Lower lobe of right lung (tissue), 2 donors: Measurements from ENCODE around the gene CYP4V2. TPM values are rescaled to one million over a fixed set of nuclear protein-coding genes. Genes with fewer than 3 reads are reported as not detected.

ENCODE experiments used
- ATAC-seq, 2 donors: fragments of 200-7000 bp; cut with Tn5 transposase; one replicate each; pipeline ENCODE4 v1.9.1; 2020 to 2022; ENCODE audit warnings: mild to moderate bottlenecking in 2 of 2, moderate library complexity in 2 of 2
- DNase-seq: peaks from one replicate; pipeline ENCODE4 v3.0.0-alpha.2; 2020
- H3K27ac ChIP-seq: fragments of 200-600 bp; one replicate; pipeline ENCODE4 v1.8.0; 2022
- H3K27me3 ChIP-seq: fragments of 200-600 bp; one replicate; pipeline ENCODE4 v1.8.0; 2022; ENCODE audit warnings: low read depth
- H3K36me3 ChIP-seq: fragments of 200-600 bp; one replicate; pipeline ENCODE4 v1.8.0; 2022; ENCODE audit warnings: mild to moderate bottlenecking
- H3K4me1 ChIP-seq: fragments of 200-600 bp; one replicate; pipeline ENCODE4 v1.8.0; 2022
- H3K4me3 ChIP-seq: fragments of 200-600 bp; one replicate; pipeline ENCODE4 v1.8.0; 2022; ENCODE audit warnings: mild to moderate bottlenecking
- H3K9me3 ChIP-seq: fragments of 200-600 bp; one replicate; pipeline ENCODE4 v1.8.0; 2022
- CTCF ChIP-seq: fragments of 200-600 bp; IDR thresholded peaks from one replicate; pipeline ENCODE4 v1.8.0; 2022; ENCODE audit warnings: antibody characterized with exemption, mild to moderate bottlenecking
- intact Hi-C: fragments of 100-400 bp; cut with DNase I; formaldehyde crosslinking; loops from one replicate; pipeline ENCODE4 v1.11.0; 2022
- long read RNA-seq: library from polyadenylated mRNA; unstranded; transcript quantifications from one replicate; pipeline ENCODE4 v2.0.0, GENCODE V29; 2021
- total RNA-seq: library from RNA; stranded (reverse); fragmentation: NEBNext Ultra II Directional; extraction: Animal tissue kit (Norgen Biotek cat#: 25700); gene quantifications from one replicate; pipeline ENCODE4 v1.2.1, GENCODE V29; 2021
- donor health status: DM: no; HTN: yes; CAD: no; lungs with severe emphysema.

Gene CYP4V2
- 38.6 TPM for total RNA-seq
- long read RNA-seq, transcript CYP4V2-201 (11 exons, 2,042 nt), result major isoform, 13 of 19 reads
- long read RNA-seq, partial matches to known transcripts, result 3 of 19 reads
- long read RNA-seq, other reads (novel, unspliced or antisense), result 3 of 19 reads

GRCh38 chr4:186191200-186192065 lies at the start of gene CYP4V2:
Gene CYP4V2, plus strand, starts transcription at chr4:186191567. Its CDS starts 257 bp downstream, at chr4:186191824.
- TF ChIP-seq CTCF, result peak; percentile 45
- intact Hi-C loops, result no loop called here
- Histone ChIP-seq H3K27ac (peak within 1 kb of the TSS; percentile 98), H3K36me3 (peaks cover 7% of the 10 kb centered on the region), H3K27me3 (no peaks in the 10 kb centered on the region), H3K4me3 (peak within 1 kb of the TSS; percentile 92), H3K4me1 (peaks cover 27% of the 10 kb centered on the region), H3K9me3 (no peaks in the 10 kb centered on the region)
- DNase-seq, result peak; percentile 91
- peak; percentile 95 to 96 for ATAC-seq

GRCh38 chr4:186144198-186144945 lies 47.0 kb upstream of the CYP4V2 start:
- DNase-seq, result no peak
- Histone ChIP-seq H3K27ac (peak overlapping the region; percentile 68), H3K36me3 (no peaks in the 10 kb centered on the region), H3K27me3 (peaks cover 6% of the 10 kb centered on the region), H3K4me1 (peaks cover 23% of the 10 kb centered on the region), H3K4me3 (peak overlapping the region; percentile 62), H3K9me3 (no peaks in the 10 kb centered on the region)
- peak; percentile 17 for TF ChIP-seq CTCF
- intact Hi-C loops, result no loop called here
- ATAC-seq, result peak; percentile 79 to 81

DNA sequence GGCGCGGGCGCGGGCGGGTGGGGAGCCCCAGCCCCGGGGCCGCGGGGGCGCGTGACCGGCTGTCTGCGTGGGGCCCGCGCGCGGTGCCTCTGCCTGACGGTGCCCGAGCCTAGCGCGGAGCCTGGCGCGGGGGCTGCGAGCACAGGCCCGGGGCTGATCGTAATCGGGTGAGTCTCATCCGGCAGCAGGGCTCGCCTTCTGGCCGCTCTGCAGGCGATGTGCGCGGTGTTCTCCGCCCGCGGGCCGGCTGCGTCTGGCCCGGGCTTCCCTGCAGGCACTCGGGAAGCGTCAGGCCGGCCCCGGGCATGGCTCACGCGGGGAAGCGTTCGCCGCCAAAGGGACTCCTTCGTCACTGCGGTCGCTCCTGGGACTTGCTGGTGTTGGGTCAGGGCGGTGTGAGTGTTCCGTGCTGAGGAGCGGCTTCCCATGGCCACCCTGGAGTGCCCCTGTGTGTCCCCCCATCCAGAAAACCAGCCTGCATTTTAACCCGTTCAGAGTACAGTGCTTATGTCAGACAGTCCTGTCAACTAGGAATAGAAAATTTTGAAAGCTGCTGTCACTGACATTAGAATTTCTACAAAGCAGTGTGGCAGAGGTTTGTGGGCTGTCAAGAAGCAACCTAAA lies 46.3 kb upstream of the CYP4V2 start:
- TF ChIP-seq CTCF, result no peak
- intact Hi-C loops, result no loop called here
- H3K27me3 ChIP-seq, result peaks cover 6% of the 10 kb centered on the region
- H3K9me3 ChIP-seq, result no peaks in the 10 kb centered on the region
- peaks cover 23% of the 10 kb centered on the region for H3K4me1 ChIP-seq
- DNase-seq (peak; percentile 61), ATAC-seq (peak; percentile 80 to 81)
- H3K4me3 ChIP-seq, result peak overlapping the region; percentile 62
- peak overlapping the region; percentile 77 for H3K27ac ChIP-seq
- no peaks in the 10 kb centered on the region for H3K36me3 ChIP-seq

DNA sequence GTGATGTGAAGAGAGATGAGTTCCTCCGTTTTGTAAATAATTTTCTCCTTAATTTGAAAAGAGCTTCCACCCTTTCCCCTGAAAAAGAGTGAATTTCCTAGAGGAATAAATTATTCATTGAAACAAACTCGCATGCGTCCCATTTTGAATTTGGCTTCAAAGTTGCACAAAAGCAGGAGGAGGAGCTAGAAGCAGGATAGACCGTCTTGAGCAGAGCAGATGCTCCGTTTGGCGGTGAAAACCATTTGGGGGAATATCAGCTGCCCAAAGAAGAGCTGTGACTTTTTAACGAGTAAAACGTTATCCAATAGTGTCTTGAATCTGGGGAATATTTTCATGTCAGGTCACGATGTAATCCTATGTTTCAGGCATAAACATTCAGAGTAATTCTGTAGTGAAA lies 44.9 kb upstream of the CYP4V2 start:
- ATAC-seq (no peak), DNase-seq (no peak)
- Histone ChIP-seq H3K36me3 (no peaks in the 10 kb centered on the region), H3K4me3 (no peak overlapping the region), H3K27me3 (peaks cover 6% of the 10 kb centered on the region), H3K9me3 (no peaks in the 10 kb centered on the region), H3K27ac (no peak overlapping the region), H3K4me1 (peaks cover 23% of the 10 kb centered on the region)
- TF ChIP-seq CTCF, result no peak
- intact Hi-C loops, result no loop called here

- intact Hi-C loops, result no loop called here
- Histone ChIP-seq H3K27me3 (peaks cover 6% of the 10 kb centered on the region), H3K27ac (no peak overlapping the region), H3K9me3 (no peaks in the 10 kb centered on the region), H3K4me1 (peaks cover 23% of the 10 kb centered on the region), H3K4me3 (no peak overlapping the region), H3K36me3 (no peaks in the 10 kb centered on the region)
- DNase-seq (no peak), ATAC-seq (no peak)
- TF ChIP-seq CTCF, result no peak
Observed at GRCh38 chr4:186148336-186148975, 42.9 kb upstream of the CYP4V2 start.
